DOHH2 (cell line): Measurements from ENCODE around the gene L3MBTL3.

Experiments used
- CTCF ChIP-seq: fragments of 200-600 bp; sonication (generic); IDR thresholded peaks from one replicate; pipeline ENCODE4 v1.5.1; 2014; ENCODE audit warnings: antibody characterized with exemption, mild to moderate bottlenecking, low read depth, low read length; ENCODE audit not compliant: poor library complexity, severe bottlenecking
- EZH2phosphoT487 ChIP-seq: fragments of 200-600 bp; sonication (generic); IDR thresholded peaks from 2 replicates; pipeline ENCODE4 v1.6.1; 2017; ENCODE audit warnings: borderline replicate concordance, mild to moderate bottlenecking, antibody characterized with exemption, low read length, moderate library complexity, mixed read lengths

GRCh38 chr6:130020073-130020906 is 1.9 kb downstream of the L3MBTL3 start:
- TF ChIP-seq CTCF = no peak
- no peak for TF ChIP-seq EZH2phosphoT487
